ENCODE data around the gene KLHL42. TPM values are rescaled to one million over a fixed set of nuclear protein-coding genes. Genes with fewer than 3 reads are reported as not detected.

The KLHL42 gene
- total and polyA plus RNA-seq, 9 of the 15 experiments (the other 6 are each of a cell fraction or from before 2014, with no cell fraction given): 1.5 to 11.8 (median 9.6) TPM

DNA sequence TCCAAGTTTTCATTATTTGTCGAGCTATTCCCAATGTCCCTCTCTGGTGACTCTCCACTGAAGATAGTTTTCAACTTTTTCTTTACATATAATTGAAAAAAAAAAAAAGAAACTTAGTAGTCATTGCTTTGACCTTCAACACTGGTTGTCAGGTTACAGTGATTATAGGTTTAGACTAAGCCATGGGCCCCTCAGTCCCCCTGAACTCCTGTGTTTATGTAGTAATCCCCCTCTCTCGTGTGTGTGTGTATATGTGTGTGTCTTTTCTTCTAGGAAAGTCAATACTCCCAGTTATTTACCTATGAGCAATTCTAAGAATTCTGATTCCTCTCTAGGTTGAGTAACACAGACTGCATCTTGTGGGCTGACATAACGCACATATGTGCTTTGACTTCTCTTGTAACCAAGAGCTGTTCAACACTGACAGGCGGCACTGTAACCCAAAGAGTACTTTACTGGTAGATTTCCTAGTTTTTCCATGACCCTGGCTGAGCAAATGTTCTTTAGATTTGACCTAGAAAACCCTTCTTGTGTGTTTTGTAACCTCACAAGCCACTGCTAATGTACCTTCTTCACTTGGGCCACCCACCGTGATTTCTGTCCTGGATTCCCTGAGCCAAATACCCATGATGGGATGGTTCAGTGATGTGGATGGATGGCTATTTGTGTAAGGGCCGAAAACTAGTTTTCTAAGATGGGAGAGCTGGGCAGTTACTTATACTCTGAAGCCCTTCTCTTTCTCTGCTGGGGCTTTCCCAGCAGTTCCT, 15.0 kb downstream of the KLHL42 start:
- POLR2A ChIA-PET: interaction anchor here (0.7 to 1.6 kb wide), 2 partner anchors 8 to 971 kb away, joined by 3 to 4 read pairs; no protein-coding TSS in a partner anchor
- no peak overlapping the region for H3K9ac ChIP-seq (ENCODE audit: insufficient read depth in 1 of 2, low read depth in 2 of 2, low read length in 2 of 2)
- FAIRE-seq (no peak), DNase-seq (ENCODE audit: extremely low read depth in 1 of 4, low spot score in 3 of 4) (no peak), ATAC-seq (no peak)
- H4K20me1 ChIP-seq (replicated peaks; ENCODE audit: control insufficient read depth, insufficient read depth, low read length): no peaks in the 10 kb centered on the region
- CTCF ChIA-PET (ENCODE audit: low intra/inter-chr PET ratio): no interaction called here
- 78% methylated on average over 6 of the region's 6 CpGs for WGBS (ENCODE audit: insufficient coverage, low coverage, missing lambda C conversion rate)
- no peak overlapping the region for H2AFZ ChIP-seq (ENCODE audit: low read depth, low read length)
- H3K9me3 ChIP-seq (replicated peaks; ENCODE audit: control insufficient read depth, insufficient read depth, low read depth, low read length): no peaks in the 10 kb centered on the region
- H3K79me2 ChIP-seq (ENCODE audit: control insufficient read depth, insufficient read depth, low read length): no peaks in the 10 kb centered on the region
- H3K27me3 ChIP-seq (ENCODE audit: control insufficient read depth in 2 of 2, insufficient read depth in 2 of 2, low read length in 2 of 2): no peaks in the 10 kb centered on the region
- no peak overlapping the region for H3K27ac ChIP-seq (ENCODE audit: extremely low read depth, low read depth, low read length)
- H3K4me1 ChIP-seq (replicated peaks in 1 of 2; ENCODE audit: control insufficient read depth in 2 of 2, insufficient read depth in 2 of 2, low read length in 2 of 2): peaks cover 0 to 4% of the 10 kb centered on the region in 2 experiments; a peak in 2 of 5 replicates
- no peak overlapping the region for H3K4me2 ChIP-seq (ENCODE audit: insufficient read depth, low read length)
- H3K4me3 ChIP-seq: no peak overlapping the region
- no TSS peak for BruUV-seq (replicated peaks)
- in situ Hi-C loops (cut with MboI): no loop called here
- peaks cover 47% of the 10 kb centered on the region; the same call in 2 of the 3 replicates for H3K36me3 ChIP-seq (ENCODE audit: control insufficient read depth, insufficient read depth, low read length)
- H3K9me1 ChIP-seq (ENCODE audit: control insufficient read depth, insufficient read depth, low read length): no peaks in the 10 kb centered on the region
- intact Hi-C loops (cut with micrococcal nuclease): no loop called here
- TF ChIP-seq TRIM24 (IDR thresholded peaks at IDR 0.05) (no peak), ZFX (CRISPR knock-in tag; IDR thresholded peaks at IDR 0.05) (no peak), HMG20A (CRISPR knock-in tag; conservative IDR thresholded peaks at IDR 0.05) (no peak), ZNF232 (CRISPR knock-in tag; IDR thresholded peaks at IDR 0.05) (no peak), ATF7 (IDR thresholded peaks at IDR 0.05) (no peak), MYC (IDR thresholded peaks at IDR 0.05; ENCODE audit: low read depth, low read length) (no peak), MYC (CRISPR knock-in tag; IDR thresholded peaks at IDR 0.05; ENCODE audit: borderline replicate concordance, low read depth) (no peak), SREBF1 (IDR thresholded peaks at IDR 0.05; ENCODE audit: borderline replicate concordance, low read depth, low read length) (no peak), XRCC5 (IDR thresholded peaks at IDR 0.05; ENCODE audit: low read depth, low read length) (no peak)
- TF ChIP-seq, protein P1, sequence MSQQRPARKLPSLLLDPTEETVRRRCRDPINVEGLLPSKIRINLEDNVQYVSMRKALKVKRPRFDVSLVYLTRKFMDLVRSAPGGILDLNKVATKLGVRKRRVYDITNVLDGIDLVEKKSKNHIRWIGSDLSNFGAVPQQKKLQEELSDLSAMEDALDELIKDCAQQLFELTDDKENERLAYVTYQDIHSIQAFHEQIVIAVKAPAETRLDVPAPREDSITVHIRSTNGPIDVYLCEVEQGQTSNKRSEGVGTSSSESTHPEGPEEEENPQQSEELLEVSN (IDR thresholded peaks at IDR 0.05; ENCODE audit: borderline replicate concordance in 1 of 2, extremely low read depth in 1 of 2, insufficient read depth in 1 of 2, insufficient read length in 1 of 2, low read depth in 1 of 2, low read length in 1 of 2, poor library complexity in 1 of 2, severe bottlenecking in 1 of 2): no peak
- TF ChIP-seq, protein P2, sequence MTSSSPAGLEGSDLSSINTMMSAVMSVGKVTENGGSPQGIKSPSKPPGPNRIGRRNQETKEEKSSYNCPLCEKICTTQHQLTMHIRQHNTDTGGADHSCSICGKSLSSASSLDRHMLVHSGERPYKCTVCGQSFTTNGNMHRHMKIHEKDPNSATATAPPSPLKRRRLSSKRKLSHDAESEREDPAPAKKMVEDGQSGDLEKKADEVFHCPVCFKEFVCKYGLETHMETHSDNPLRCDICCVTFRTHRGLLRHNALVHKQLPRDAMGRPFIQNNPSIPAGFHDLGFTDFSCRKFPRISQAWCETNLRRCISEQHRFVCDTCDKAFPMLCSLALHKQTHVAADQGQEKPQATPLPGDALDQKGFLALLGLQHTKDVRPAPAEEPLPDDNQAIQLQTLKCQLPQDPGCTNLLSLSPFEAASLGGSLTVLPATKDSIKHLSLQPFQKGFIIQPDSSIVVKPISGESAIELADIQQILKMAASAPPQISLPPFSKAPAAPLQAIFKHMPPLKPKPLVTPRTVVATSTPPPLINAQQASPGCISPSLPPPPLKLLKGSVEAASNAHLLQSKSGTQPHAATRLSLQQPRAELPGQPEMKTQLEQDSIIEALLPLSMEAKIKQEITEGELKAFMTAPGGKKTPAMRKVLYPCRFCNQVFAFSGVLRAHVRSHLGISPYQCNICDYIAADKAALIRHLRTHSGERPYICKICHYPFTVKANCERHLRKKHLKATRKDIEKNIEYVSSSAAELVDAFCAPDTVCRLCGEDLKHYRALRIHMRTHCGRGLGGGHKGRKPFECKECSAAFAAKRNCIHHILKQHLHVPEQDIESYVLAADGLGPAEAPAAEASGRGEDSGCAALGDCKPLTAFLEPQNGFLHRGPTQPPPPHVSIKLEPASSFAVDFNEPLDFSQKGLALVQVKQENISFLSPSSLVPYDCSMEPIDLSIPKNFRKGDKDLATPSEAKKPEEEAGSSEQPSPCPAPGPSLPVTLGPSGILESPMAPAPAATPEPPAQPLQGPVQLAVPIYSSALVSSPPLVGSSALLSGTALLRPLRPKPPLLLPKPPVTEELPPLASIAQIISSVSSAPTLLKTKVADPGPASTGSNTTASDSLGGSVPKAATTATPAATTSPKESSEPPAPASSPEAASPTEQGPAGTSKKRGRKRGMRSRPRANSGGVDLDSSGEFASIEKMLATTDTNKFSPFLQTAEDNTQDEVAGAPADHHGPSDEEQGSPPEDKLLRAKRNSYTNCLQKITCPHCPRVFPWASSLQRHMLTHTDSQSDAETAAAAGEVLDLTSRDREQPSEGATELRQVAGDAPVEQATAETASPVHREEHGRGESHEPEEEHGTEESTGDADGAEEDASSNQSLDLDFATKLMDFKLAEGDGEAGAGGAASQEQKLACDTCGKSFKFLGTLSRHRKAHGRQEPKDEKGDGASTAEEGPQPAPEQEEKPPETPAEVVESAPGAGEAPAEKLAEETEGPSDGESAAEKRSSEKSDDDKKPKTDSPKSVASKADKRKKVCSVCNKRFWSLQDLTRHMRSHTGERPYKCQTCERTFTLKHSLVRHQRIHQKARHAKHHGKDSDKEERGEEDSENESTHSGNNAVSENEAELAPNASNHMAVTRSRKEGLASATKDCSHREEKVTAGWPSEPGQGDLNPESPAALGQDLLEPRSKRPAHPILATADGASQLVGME (CRISPR knock-in tag; IDR thresholded peaks at IDR 0.05): no peak

Measured in K562 (cell line).